Spinal cord (tissue), 10 donors: ENCODE results near the gene ROM1. TPM values are rescaled to one million over a fixed set of nuclear protein-coding genes. Genes with fewer than 3 reads are reported as not detected.

Experiments used
- DNase-seq, 6 donors: peaks; one replicate each; pipeline versions ENCODE4 v3.0.0 to v3.0.0-alpha.2; 2013 to 2015; ENCODE audit warnings: low spot score in 6 of 6, low read depth in 4 of 6
- H3K27ac ChIP-seq: one replicate; pipeline ENCODE4 v1.5.1; 2013; ENCODE audit warnings: low read depth, low read length, control low read depth
- H3K27me3 ChIP-seq: one replicate; pipeline ENCODE4 v1.6.1; 2013; ENCODE audit warnings: low read length; ENCODE audit not compliant: control insufficient read depth, insufficient read depth
- H3K36me3 ChIP-seq: one replicate; pipeline ENCODE4 v1.6.1; 2013; ENCODE audit warnings: low read length; ENCODE audit not compliant: control insufficient read depth, insufficient read depth
- H3K4me1 ChIP-seq: one replicate; pipeline ENCODE4 v1.6.1; 2013; ENCODE audit warnings: low read length; ENCODE audit not compliant: control insufficient read depth, insufficient read depth
- H3K4me3 ChIP-seq: one replicate; pipeline ENCODE4 v1.5.1; 2013; ENCODE audit warnings: low read depth, low read length, control low read depth
- H3K9me3 ChIP-seq: one replicate; pipeline ENCODE4 v1.6.1; 2013; ENCODE audit warnings: low read length; ENCODE audit not compliant: control insufficient read depth, insufficient read depth
- WGBS: methylation state at CpG from one replicate; pipeline ENCODE4 v1.1.5; 2013; ENCODE audit warnings: missing lambda C conversion rate; ENCODE audit not compliant: insufficient coverage; 5-methylcytosine and 5-hydroxymethylcytosine counted together
- polyA plus RNA-seq, 2 donors: library from polyadenylated mRNA; unstranded; fragments of 120-200 nt; gene quantifications; one replicate each; pipeline ENCODE4 v1.2.1, GENCODE V29; 2013; ENCODE audit not compliant: insufficient read length in 2 of 2
- total RNA-seq, 2 donors: library from RNA; depleted of rRNA in 1 of 2; stranded (reverse); fragments of 120-200 nt in 1 of 2; fragments of >200 nt in 1 of 2; gene quantifications; one replicate each; pipeline versions ENCODE4 v1.2.3 to v1.2.4, GENCODE V29; 2013 to 2014
- donor health status: healthy.

Gene ROM1
- total and polyA plus RNA-seq, 4 donors: 4.8 to 11.9 (median 9.9) TPM

DNA sequence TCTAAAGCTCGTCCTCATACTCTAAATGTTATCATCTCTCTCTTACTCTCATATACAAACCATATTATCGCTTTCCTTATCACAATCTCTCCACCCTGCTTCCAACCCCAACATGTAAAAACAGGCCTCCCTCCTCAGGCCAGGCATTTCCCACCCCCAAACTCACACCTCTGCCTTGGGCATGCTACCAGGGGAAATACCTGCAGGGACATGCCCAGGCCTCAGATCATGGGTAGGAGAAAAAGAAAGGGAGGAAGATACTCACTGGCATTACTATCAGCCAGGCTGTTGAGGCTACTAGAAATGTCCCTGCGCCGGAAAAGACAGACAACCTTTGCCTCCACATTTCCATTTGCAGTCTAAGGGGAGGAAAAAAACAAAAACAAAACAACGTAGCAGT is 13.2 kb upstream of the ROM1 start:
- Histone ChIP-seq H3K27me3 (no peaks in the 10 kb centered on the region), H3K9me3 (no peaks in the 10 kb centered on the region), H3K27ac (peak overlapping the region; percentile 41), H3K4me1 (peaks cover 28% of the 10 kb centered on the region), H3K4me3 (peak overlapping the region; percentile 70), H3K36me3 (peaks cover 45% of the 10 kb centered on the region)
- no peak for DNase-seq
- 88% methylated on average over 2 of the region's 5 CpGs for WGBS

DNA sequence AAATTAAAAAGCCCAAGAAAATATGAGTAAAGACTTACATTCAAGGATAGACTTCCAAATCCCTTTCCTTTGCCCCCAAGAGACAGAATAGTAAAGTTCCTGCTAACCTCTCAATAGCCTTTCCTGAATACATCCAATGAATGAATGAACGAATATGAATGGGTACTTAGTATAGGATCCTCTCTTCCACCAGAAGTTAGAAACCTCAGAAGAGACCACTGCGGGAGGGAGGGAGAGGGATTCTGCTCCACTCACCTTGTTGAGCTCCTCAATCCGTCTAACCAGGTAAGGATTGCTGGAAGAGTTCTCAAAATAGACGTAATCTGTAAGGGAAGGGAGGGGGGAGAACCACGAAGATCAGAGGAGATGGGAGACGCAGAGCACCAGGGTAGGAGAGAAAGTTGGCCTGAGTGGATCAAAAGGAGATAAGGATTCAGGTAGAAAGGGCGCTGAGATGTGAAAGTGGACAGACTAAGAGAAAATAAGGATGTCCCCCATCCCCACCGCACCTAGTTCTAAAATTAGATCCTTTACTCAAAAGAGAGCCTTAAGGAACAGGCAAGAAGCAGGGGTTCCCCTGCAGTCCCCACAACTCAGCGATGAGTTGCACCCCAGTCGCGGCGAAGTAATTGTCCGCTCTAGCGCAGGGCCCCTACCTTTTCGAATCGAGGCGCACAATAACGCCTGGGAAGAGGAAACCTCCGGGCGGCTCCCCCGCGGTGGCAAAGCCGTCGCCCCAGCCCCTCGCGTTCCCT is 12.5 kb upstream of the ROM1 start:
- Histone ChIP-seq H3K4me1 (peaks cover 28% of the 10 kb centered on the region), H3K27me3 (no peaks in the 10 kb centered on the region), H3K4me3 (peak overlapping the region; percentile 70), H3K36me3 (peaks cover 42% of the 10 kb centered on the region), H3K27ac (peak overlapping the region; percentile 91), H3K9me3 (no peaks in the 10 kb centered on the region)
- DNase-seq: no peak
- under 1% methylated on average over 22 of the region's 26 CpGs for WGBS

DNA sequence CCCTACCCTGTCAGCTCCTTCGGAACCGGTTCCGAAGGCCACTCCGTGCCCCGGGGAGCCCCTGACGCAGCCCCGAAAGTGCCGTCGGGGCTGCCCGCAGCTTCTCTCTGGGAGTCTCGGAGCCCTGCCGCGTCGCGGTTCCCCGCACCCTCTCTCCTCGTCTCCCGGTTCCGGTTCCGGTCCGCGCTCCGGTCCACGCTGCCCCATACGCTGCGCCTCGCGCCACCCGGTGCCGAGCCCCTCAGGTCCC is 12.0 kb upstream of the ROM1 start:
- no peak for DNase-seq
- 0% methylated on average over 30 of the region's 30 CpGs for WGBS

GRCh38 chr11:62601372-62602140 is 11.5 kb upstream of the ROM1 start, which contains the start of gene MTA2:
MTA2 (minus strand) TSS chr11:62601865; CDS start chr11:62601450, 415 bp downstream.
- no peaks in the 10 kb centered on the region for H3K9me3 ChIP-seq
- under 1% methylated on average over 83 of the region's 83 CpGs for WGBS
- peaks cover 37% of the 10 kb centered on the region for H3K36me3 ChIP-seq
- peak within 1 kb of the TSS; percentile 70 for H3K4me3 ChIP-seq
- peaks cover 28% of the 10 kb centered on the region for H3K4me1 ChIP-seq
- DNase-seq: peak; percentile 95 to 99 (median 98)
- H3K27me3 ChIP-seq: no peaks in the 10 kb centered on the region
- peak within 1 kb of the TSS; percentile 91 for H3K27ac ChIP-seq

More for the DNA sequence above, 12.0 kb upstream of the ROM1 start:
- H3K27me3 ChIP-seq: no peaks in the 10 kb centered on the region
- peak overlapping the region; percentile 91 for H3K27ac ChIP-seq
- H3K9me3 ChIP-seq: no peaks in the 10 kb centered on the region
- peak overlapping the region; percentile 70 for H3K4me3 ChIP-seq
- H3K4me1 ChIP-seq: peaks cover 28% of the 10 kb centered on the region
- H3K36me3 ChIP-seq: peaks cover 42% of the 10 kb centered on the region

- H3K4me1 ChIP-seq: peaks cover 28% of the 10 kb centered on the region
- no peaks in the 10 kb centered on the region for H3K27me3 ChIP-seq
- peak overlapping the region; percentile 70 for H3K4me3 ChIP-seq
- WGBS: under 1% methylated on average over 95 of the region's 96 CpGs
- H3K27ac ChIP-seq: peak overlapping the region; percentile 91
- peaks cover 36% of the 10 kb centered on the region for H3K36me3 ChIP-seq
- DNase-seq: peak in 2 of 6 donors; percentile 87 to 88
- no peaks in the 10 kb centered on the region for H3K9me3 ChIP-seq
Measured at GRCh38 chr11:62602141-62603071, 10.7 kb upstream of the ROM1 start.

DNA sequence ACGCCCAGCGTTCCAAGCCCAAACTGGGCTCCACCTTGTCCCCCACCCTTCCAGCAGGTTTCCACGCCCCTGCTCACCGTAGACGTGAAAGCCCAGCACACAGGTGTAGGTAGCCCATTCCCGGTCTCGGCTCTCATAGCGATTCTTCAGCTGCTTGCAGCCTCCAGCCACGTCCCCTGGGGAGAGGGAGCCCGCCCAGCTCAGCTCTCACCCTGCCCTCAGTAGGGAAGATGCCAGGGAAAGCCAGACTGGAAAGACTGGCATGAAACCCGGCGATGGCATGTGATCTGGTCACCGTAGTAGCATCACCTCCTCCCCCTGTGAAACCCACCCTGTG is 10.0 kb upstream of the ROM1 start:
- peaks cover 28% of the 10 kb centered on the region for H3K4me1 ChIP-seq
- H3K27me3 ChIP-seq: no peaks in the 10 kb centered on the region
- peak overlapping the region; percentile 91 for H3K27ac ChIP-seq
- 38% methylated on average over 12 of the region's 13 CpGs for WGBS
- H3K36me3 ChIP-seq: peaks cover 30% of the 10 kb centered on the region
- H3K9me3 ChIP-seq: no peaks in the 10 kb centered on the region
- H3K4me3 ChIP-seq: peak overlapping the region; percentile 70
- DNase-seq: no peak

GRCh38 chr11:62603776-62604299 is 9.2 kb upstream of the ROM1 start:
- no peak overlapping the region for H3K27ac ChIP-seq
- H3K4me1 ChIP-seq: peaks cover 28% of the 10 kb centered on the region
- H3K4me3 ChIP-seq: no peak overlapping the region
- no peak for DNase-seq
- no peaks in the 10 kb centered on the region for H3K27me3 ChIP-seq
- 91% methylated on average over 4 of the region's 8 CpGs for WGBS
- H3K9me3 ChIP-seq: no peaks in the 10 kb centered on the region
- peaks cover 31% of the 10 kb centered on the region for H3K36me3 ChIP-seq

- peaks cover 20% of the 10 kb centered on the region for H3K4me1 ChIP-seq
- DNase-seq: no peak
- H3K27ac ChIP-seq: no peak overlapping the region
- H3K4me3 ChIP-seq: no peak overlapping the region
- no peaks in the 10 kb centered on the region for H3K27me3 ChIP-seq
- WGBS: 91% methylated on average over 4 of the region's 13 CpGs
- H3K9me3 ChIP-seq: no peaks in the 10 kb centered on the region
- H3K36me3 ChIP-seq: peaks cover 30% of the 10 kb centered on the region
Measured at GRCh38 chr11:62604460-62605120, 8.5 kb upstream of the ROM1 start.

- Histone ChIP-seq H3K27ac (no peak overlapping the region), H3K9me3 (no peaks in the 10 kb centered on the region), H3K27me3 (no peaks in the 10 kb centered on the region), H3K4me1 (peaks cover 15% of the 10 kb centered on the region), H3K4me3 (no peak overlapping the region), H3K36me3 (peaks cover 29% of the 10 kb centered on the region)
- WGBS: 93% methylated on average over 2 of the region's 6 CpGs
- DNase-seq: no peak
Measured at GRCh38 chr11:62605467-62605866, 7.6 kb upstream of the ROM1 start.
